ACC112 (cell line): ENCODE measurements around the gene P2RX4.

Experiments used
- H2AFZ ChIP-seq: fragments of 200-600 bp; sonication (generic); one replicate; pipeline ENCODE4 v1.6.0; 2017; ENCODE audit warnings: antibody characterized with exemption, low read length; ENCODE audit not compliant: unreplicated experiment
- H3K27ac ChIP-seq: fragments of 200-600 bp; sonication (generic); 2 replicates; pipeline ENCODE4 v1.5.1; 2014; ENCODE audit warnings: low read depth, mild to moderate bottlenecking, antibody characterized with exemption, low read length, moderate library complexity
- H3K27me3 ChIP-seq: fragments of 200-600 bp; sonication (generic); 2 replicates; pipeline ENCODE4 v1.6.1; 2014; ENCODE audit warnings: mild to moderate bottlenecking, antibody characterized with exemption, low read length, moderate library complexity, mixed read lengths; ENCODE audit not compliant: insufficient read depth
- H3K36me3 ChIP-seq: fragments of 200-600 bp; sonication (generic); 2 replicates; pipeline ENCODE4 v1.6.1; 2016; ENCODE audit warnings: mild to moderate bottlenecking, antibody characterized with exemption, low read length, moderate library complexity, mixed read lengths; ENCODE audit not compliant: insufficient read depth
- H3K4me1 ChIP-seq: fragments of 200-600 bp; sonication (generic); one replicate; pipeline ENCODE4 v1.6.1; 2016; ENCODE audit warnings: low read length, mixed read lengths; ENCODE audit not compliant: insufficient read depth, unreplicated experiment, control insufficient read depth
- H3K4me3 ChIP-seq: fragments of 200-600 bp; sonication (generic); 2 replicates; pipeline ENCODE4 v1.5.1; 2014; ENCODE audit warnings: mild to moderate bottlenecking, low read depth, low read length
- H3K79me2 ChIP-seq: fragments of 200-600 bp; sonication (generic); one replicate; pipeline ENCODE4 v1.6.0; 2016; ENCODE audit warnings: low read length; ENCODE audit not compliant: control insufficient read depth, unreplicated experiment, insufficient read depth

P2RX4 gene

GRCh38 chr12:121172145-121172544, 37.8 kb upstream of the P2RX4 start:
- Histone ChIP-seq H3K4me1 (peaks cover 6% of the 10 kb centered on the region), H2AFZ (no peak overlapping the region), H3K79me2 (no peaks in the 10 kb centered on the region), H3K4me3 (no peak overlapping the region), H3K27ac (no peak overlapping the region), H3K36me3 (no peaks in the 10 kb centered on the region), H3K27me3 (no peaks in the 10 kb centered on the region)

GRCh38 chr12:121175383-121176119, 34.4 kb upstream of the P2RX4 start:
- Histone ChIP-seq H3K27me3 (no peaks in the 10 kb centered on the region), H3K79me2 (no peaks in the 10 kb centered on the region), H3K4me3 (no peak overlapping the region), H3K36me3 (no peaks in the 10 kb centered on the region), H2AFZ (no peak overlapping the region), H3K4me1 (peaks cover 6% of the 10 kb centered on the region), H3K27ac (no peak overlapping the region)

- peaks cover 3% of the 10 kb centered on the region for H3K4me1 ChIP-seq
- no peaks in the 10 kb centered on the region for H3K79me2 ChIP-seq
- no peak overlapping the region for H3K4me3 ChIP-seq
- no peak overlapping the region for H3K27ac ChIP-seq
- H3K27me3 ChIP-seq: no peaks in the 10 kb centered on the region
- H3K36me3 ChIP-seq: no peaks in the 10 kb centered on the region
- no peak overlapping the region for H2AFZ ChIP-seq
Observed at GRCh38 chr12:121176826-121177529, 33.0 kb upstream of the P2RX4 start.

GRCh38 chr12:121181181-121181580, 28.7 kb upstream of the P2RX4 start:
- Histone ChIP-seq H3K36me3 (no peaks in the 10 kb centered on the region), H3K79me2 (no peaks in the 10 kb centered on the region), H3K27me3 (no peaks in the 10 kb centered on the region), H3K27ac (no peak overlapping the region), H3K4me1 (peaks cover 3% of the 10 kb centered on the region), H2AFZ (no peak overlapping the region), H3K4me3 (no peak overlapping the region)

- Histone ChIP-seq H2AFZ (no peak overlapping the region), H3K36me3 (no peaks in the 10 kb centered on the region), H3K4me1 (peaks cover 3% of the 10 kb centered on the region), H3K4me3 (no peak overlapping the region), H3K79me2 (no peaks in the 10 kb centered on the region), H3K27ac (no peak overlapping the region), H3K27me3 (no peaks in the 10 kb centered on the region)
Observed at GRCh38 chr12:121182222-121182893, 27.6 kb upstream of the P2RX4 start.

GRCh38 chr12:121184425-121184824, 25.5 kb upstream of the P2RX4 start:
- H3K27ac ChIP-seq: no peak overlapping the region
- H3K4me3 ChIP-seq: no peak overlapping the region
- H3K79me2 ChIP-seq: no peaks in the 10 kb centered on the region
- H3K36me3 ChIP-seq: no peaks in the 10 kb centered on the region
- H3K27me3 ChIP-seq: no peaks in the 10 kb centered on the region
- peaks cover 4% of the 10 kb centered on the region for H3K4me1 ChIP-seq
- H2AFZ ChIP-seq: no peak overlapping the region

GRCh38 chr12:121184984-121185889, 24.7 kb upstream of the P2RX4 start:
- H3K27ac ChIP-seq: no peak overlapping the region
- H2AFZ ChIP-seq: no peak overlapping the region
- no peaks in the 10 kb centered on the region for H3K36me3 ChIP-seq
- peaks cover 11% of the 10 kb centered on the region for H3K4me1 ChIP-seq
- H3K79me2 ChIP-seq: no peaks in the 10 kb centered on the region
- H3K27me3 ChIP-seq: no peaks in the 10 kb centered on the region
- no peak overlapping the region for H3K4me3 ChIP-seq

GRCh38 chr12:121186826-121187225, 23.1 kb upstream of the P2RX4 start:
- no peak overlapping the region for H3K4me3 ChIP-seq
- no peak overlapping the region for H3K27ac ChIP-seq
- H3K36me3 ChIP-seq: no peaks in the 10 kb centered on the region
- H2AFZ ChIP-seq: no peak overlapping the region
- H3K27me3 ChIP-seq: no peaks in the 10 kb centered on the region
- no peaks in the 10 kb centered on the region for H3K79me2 ChIP-seq
- peaks cover 15% of the 10 kb centered on the region for H3K4me1 ChIP-seq

GRCh38 chr12:121187501-121187900, 22.4 kb upstream of the P2RX4 start:
- Histone ChIP-seq H3K4me1 (peaks cover 15% of the 10 kb centered on the region), H3K79me2 (no peaks in the 10 kb centered on the region)

GRCh38 chr12:121188227-121188626, 21.7 kb upstream of the P2RX4 start:
- no peaks in the 10 kb centered on the region for H3K79me2 ChIP-seq
- no peak overlapping the region for H3K4me3 ChIP-seq
- no peaks in the 10 kb centered on the region for H3K27me3 ChIP-seq
- peaks cover 15% of the 10 kb centered on the region for H3K4me1 ChIP-seq
- no peak overlapping the region for H2AFZ ChIP-seq
- H3K36me3 ChIP-seq: no peaks in the 10 kb centered on the region
- H3K27ac ChIP-seq: no peak overlapping the region

More at GRCh38 chr12:121187501-121187900, 22.4 kb upstream of the P2RX4 start:
- Histone ChIP-seq H3K4me3 (no peak overlapping the region), H3K27ac (no peak overlapping the region), H3K36me3 (no peaks in the 10 kb centered on the region), H2AFZ (no peak overlapping the region), H3K27me3 (no peaks in the 10 kb centered on the region)
